Fibroblast of skin of scalp (primary cell): ENCODE results near the gene CLASP1.

ENCODE experiments used
- DNase-seq: peaks from one replicate; pipeline ENCODE4 v3.0.0-alpha.2; 2013

CLASP1 gene

DNA sequence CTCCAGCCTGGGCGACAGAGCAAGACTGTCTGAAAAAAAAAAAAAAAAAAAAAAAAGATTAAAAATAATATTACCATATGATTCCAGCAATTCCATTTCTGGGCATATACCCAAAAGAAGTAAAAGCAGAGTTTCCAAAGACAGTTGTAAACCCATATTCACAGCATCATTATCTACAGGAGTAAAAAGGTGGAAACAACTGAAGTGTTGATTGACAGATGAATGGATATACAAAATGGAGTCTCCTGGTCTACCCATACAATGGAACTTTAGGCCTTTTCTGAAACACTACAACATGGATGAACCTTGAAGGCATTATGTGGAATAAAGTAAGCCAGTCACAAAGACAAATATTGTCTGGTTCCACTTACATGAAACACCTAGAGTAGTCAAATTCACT, 112.9 kb downstream of the CLASP1 start:
- no peak for DNase-seq

DNA sequence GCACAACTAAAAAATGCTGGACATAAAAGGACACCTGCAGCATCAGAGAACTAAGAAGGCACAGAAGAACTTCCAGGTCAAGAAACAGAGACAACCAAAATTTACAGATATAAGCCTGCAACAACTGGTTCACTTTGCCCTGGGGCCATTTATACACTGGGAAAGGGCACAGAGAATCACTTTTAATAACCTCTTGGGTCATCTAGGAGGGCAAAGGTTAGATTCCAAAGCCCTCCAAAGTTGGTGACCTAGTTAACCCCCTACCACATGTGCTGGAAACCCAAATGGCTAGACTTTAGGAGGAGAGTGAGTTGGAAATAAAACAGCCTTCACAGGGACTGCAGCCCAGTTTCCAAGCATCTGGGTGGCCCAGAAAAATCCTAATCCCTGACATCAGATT, 115.3 kb downstream of the CLASP1 start:
- DNase-seq: no peak

DNA sequence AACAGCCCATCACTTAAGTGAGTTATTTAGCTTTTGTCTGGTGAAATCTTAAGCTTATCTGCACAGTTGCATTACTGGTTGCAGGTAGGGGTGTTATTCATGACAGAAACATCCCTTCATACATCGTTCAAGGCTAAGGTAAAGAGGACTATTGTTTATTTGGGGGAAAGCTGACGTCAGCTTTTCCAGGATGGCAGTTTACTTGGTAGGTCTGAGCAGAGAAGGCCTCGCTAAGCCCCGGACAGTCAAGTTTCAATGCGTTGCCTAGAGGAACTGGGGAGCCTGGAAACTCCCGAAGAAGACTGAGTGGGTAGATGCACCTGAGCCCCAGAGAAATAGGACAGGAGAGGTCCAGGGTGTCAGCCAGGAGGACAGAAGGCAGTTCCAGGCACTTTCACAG, 116.4 kb downstream of the CLASP1 start:
- no peak for DNase-seq

DNA sequence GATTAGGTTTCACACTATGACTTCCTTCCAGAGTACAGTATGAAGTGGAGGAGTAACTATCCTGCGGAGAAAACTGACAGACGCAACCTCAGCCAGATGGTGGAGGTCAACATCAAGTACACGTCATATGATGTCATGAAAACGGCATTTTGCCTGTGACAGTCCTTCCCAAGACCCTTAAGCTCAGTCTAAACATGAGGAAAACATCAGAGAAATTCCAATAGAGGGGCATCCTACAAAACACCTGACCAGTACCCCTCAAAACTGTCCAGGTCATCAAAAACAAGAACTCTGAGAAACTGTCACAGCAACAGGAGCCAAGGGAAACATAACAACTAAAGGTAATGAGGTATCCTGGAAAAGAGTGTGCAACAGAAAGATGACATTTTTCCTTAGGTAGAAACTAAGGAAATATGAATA, 116.9 kb downstream of the CLASP1 start:
- peak; percentile 39 for DNase-seq

DNA sequence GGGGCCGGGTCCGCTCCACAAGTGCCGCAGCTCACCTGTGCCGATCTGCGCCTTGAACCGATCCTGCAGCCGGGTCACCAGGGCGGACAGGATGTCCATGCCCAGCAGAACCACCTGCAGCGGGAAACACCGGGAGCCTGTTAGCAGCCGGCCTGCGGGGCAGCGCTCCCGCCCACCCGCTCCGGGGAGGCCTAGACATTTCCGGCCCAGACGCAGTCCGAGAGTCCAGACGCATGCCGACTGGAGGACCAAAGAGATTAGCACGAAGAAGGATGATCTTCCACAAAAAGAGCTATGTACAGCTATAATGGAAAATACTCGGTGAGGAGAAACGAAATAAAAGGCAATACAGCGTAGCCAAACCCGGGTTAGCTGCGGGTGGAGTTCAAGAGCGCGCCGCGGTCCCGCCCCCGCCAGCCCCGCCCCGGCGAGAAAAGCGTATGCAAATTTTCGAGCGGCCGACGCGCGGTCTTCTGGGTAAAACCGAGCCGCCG, 119.0 kb downstream of the CLASP1 start:
- peak; percentile 81 for DNase-seq

DNA sequence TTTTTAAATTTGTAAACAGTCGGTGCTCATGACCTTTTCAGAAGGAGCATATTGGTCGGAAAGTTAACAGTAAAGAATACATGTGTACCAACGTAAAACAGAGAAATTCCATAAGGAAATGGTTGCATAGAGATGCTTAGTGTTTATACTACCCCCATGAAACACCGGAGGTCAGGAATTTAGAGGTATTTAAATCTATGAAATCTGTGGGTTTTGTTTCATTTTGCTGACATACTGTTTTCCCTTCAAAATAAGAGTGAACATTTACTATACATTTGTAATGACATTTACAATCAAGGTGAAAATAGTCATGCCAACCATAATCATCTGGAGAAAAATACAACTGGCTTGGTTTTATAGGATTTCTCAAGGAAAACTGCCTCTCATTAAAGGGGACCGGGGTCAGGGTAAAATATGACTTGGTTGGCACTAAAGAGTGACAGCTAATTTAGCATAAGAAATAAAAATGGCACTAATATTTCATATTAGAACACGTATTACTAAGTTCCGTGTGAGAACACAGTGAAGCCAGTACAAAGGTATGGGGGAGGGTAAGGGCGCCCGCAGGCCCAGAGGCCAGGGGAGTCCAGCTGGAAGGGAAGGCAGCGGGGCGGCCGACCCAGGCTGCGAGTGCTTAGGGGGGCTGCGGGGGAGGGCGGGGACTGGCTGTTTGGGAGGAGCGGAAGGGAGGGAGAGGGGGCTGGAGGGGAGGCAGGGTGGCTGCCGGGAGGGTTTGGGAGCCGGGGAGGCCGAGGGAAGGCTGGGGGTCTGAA, 119.6 kb downstream of the CLASP1 start:
- peak; percentile 70 for DNase-seq

DNA sequence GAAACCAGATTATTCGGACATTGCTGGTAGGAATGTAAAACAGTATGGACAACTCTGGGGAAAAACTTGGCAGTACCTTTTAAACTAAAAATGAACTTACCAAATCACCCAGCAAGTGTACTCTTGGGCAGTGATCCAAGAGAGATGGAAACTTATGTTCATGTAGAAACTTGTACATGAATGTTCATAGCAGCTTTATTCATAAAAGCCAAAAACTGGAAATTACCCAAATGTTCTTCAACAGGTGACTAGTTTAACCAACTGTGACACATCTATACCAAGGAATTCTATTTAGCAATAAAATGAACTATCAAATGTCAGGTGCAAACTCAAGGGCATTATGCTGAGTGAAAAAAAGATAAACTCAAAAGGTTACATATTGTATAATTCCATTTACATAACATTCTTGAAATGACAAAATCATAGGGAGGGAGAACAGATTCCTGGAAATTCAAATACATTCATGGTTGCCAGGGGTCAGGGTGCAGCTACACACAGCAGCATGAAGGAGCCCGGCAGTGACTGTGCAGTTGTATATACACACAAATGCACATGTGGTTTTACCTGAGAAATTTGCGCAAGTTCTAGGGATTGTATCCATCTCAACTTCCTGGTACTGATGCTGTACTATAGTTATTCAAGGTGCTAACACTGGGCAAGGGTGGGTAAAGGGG, 122.1 kb downstream of the CLASP1 start:
- no peak for DNase-seq

DNA sequence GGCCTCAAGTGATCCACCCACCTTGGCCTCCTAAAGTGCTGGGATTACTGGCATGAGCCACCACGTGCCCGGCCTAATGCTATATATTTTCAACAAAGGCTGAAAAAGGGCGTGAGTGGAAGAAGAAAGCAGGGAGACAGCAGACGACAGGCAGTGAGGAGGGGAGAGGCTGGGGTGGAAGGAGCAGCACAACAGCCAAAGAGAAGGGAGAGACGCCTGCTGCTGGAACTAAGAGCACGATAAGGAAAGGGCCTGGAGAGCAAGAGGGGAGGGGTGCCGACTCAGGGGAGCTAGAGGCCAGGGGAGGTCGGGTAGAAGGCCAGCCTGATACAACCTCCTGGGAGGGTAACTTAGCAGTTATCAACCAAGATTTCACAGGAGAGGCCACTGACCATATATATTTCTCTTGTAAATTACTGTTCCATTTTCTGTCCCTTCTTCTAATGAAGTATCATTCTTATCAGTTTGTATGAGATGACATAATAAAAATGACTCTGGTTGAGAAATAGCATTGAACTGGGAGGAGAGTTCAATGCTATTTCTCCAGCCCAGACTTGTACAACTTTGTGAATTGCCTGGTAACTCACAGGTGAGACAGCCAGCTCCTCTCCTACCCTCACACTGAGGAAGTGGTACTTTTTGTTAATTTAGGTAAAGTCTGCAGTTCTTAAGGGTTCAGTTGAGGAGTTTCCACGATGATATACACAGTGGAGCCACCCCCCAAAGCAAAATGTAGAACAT, 124.4 kb downstream of the CLASP1 start:
- no peak for DNase-seq

DNA sequence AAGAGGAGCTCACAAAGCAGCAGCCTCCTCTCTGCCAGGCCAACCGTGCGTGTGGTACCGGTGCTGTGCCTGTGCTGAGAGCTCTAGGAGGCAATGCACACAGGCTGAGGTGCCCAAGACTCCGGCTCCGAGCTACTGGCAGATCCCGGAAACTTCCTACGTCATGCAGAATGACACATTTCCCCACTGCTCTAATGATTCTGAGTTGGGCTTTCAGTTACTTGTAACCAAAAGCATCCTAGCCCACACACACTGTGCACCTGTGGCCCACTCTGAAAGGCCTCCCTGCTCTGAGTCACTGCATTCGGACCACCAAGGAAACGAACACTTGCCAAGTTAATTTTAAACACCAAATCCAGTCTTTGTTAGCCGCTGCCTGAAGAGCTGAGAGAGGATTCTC, 127.9 kb downstream of the CLASP1 start:
- DNase-seq: no peak

DNA sequence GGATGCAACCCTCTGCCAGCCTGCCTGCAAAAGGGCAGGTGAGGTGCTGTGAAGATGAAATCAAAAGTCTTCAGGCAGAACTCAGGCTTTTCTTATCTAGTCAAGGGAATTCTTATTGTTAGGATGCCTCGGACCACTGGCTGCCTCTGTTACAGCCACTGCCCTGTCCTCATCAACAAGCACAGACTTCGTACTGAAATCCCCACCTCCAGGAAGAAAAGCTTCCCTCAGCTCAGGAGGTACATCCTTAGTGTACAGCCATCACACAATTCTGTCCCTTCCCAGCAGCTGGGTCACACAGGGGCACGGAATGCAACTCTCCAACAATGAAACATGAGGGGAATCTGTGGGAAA, 128.6 kb downstream of the CLASP1 start:
- no peak for DNase-seq

DNA sequence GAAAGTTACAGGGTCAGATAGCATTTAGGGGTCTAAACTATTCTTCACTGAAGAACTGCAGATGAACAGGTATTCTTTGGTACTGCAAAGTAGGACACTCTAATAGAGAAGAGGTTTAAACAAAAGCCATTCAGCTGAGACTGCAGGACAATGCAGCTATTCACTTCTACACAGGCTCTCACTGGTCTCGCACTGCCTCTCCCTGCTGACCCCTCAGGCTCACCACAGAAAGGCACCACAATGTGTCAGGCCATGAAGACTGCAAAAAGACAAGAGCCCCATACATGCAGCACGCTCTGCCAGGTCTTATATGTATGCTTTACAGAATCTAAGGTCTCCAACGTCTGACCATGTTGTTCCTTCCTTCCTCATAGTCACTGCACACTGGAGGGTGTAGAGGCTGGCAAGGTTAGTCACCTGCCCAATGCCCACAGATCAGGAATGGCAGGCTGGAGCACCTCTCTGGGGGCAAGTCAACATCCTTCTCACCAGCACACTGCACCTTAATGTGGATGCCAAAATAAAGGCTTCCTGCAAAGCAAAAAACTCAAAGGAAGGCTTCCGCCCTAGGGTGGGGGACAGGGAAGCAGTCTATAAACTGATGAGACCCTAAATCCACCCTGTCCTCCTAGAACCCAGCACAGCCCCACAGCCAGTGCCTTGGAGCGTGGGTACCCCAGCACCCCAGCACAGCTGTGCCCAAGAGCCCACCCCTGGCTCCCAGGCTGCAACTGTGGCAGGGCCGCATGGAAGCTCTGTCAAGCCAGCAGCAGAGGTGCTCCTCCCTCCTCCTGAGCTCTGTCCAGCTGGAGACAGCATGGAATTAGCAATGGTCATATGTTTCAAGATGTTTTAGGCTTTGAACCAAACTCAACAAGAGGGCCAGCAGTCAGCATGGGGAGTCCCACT, 129.3 kb downstream of the CLASP1 start:
- DNase-seq: no peak

DNA sequence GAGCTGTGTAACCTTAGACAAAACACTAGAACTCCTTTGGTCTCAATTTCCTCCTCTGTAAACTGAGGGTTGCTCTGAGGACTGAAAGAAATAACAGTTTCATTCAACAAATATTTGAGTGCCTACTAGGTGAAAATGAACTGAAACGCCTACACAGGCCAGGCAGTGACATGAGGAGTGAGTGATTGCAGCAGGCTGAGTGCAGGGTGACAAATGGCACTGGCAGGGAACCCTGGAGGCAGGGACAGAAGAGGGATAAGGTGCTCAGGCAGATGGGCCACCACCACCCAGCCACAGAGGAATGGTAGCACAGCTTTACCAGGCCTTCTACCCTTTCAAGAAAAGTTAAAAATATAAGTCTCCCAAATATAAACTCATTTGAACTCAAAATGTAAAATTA, 130.1 kb downstream of the CLASP1 start:
- DNase-seq: no peak

DNA sequence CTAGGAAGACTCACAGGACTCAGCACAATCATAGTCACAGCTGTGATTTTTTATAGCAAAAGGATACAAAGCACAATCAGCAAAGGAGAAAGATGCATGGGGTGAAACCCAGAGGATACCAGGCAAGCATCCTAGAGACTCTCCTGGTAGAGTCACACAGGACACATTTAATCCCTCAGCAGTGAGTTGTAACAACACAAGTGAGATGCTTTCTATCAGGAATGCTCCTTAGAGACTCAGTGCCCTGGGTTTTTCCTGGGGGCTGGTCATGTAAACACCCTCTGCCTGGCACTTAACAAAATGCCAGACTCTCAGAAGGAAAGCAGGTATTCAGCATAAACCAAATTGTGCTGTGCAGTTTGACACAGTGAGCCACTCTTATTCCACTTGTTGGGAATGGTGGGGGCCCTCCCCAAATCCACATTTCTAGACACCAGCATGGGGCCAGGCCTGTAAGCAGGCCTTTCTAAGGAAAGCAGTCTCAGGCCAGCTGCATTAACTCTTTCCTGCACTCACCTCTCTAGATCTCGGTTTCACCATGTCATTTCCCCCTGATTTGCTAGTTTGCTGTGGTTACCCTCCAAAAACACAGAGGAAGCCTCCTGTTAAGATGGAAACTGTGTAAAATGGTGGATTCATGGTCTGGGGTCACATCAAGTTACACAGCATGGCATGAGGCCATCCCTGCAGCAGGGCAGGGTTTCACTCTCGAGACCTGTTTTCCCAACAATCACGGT, 135.5 kb downstream of the CLASP1 start:
- DNase-seq: no peak

DNA sequence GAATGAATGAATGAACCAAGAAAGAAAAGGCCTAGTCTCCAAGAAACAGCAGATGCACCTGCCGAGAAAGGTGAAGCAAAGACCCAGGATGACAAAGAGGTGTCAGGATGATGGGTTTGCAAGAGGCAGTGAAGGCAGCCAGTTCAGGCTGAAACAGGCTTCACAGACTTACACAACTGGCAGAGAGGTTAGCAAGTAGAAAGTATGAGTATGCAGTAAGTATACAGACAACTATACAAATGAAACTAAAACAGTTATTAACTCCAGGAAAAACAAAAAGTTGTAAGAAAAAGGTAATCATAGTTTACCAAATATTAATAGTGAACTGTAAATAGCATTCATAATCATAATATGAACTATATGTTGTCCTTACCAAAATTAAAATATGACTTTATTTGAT, 138.4 kb downstream of the CLASP1 start:
- no peak for DNase-seq

DNA sequence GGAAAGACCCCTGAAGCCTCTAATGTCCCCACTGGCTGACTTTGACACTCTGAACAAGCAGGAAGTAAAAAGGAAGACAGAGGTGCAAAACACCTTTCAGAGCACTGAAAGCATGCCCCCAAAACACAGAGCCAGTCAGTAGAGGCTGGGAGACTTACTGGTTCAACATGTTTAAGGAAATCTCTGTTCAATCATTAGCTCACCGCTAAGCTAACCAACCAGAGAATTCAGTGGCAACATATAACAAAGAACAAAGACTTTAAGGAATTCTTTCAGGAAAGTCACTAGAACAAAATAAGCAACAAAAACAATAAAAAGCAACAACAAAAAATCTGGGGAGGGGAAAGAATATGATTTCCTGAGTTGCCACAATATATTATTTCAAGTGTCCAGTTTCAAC, 142.6 kb downstream of the CLASP1 start:
- DNase-seq: no peak

DNA sequence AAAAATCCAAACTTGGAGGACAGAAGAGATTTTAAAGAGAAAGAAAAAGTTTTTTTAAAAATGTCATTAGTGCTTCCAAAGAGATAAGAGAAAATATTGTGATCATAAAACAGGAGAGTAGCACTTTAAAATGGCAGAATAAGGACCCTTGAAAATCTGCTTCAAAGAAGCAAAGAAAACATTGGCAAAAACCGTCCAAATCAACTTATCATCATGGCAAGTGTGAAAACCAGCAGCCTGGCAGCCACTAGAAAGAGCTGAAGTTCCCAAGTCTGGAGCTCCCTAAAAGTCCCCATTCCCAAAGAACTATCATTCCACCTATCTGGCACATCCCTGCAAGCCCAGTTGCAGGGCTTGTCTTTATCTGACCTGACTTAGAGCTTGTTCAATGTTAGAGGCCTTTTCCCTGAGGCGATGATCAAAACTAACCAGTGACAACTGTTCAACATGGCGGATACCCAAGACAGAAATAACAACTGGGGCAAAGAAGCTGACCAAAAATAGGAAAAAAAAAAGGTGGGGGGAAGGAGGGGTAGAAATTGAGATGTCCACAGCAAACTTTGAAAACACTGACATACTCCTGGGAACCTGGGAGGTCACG, 143.2 kb downstream of the CLASP1 start:
- DNase-seq: no peak

DNA sequence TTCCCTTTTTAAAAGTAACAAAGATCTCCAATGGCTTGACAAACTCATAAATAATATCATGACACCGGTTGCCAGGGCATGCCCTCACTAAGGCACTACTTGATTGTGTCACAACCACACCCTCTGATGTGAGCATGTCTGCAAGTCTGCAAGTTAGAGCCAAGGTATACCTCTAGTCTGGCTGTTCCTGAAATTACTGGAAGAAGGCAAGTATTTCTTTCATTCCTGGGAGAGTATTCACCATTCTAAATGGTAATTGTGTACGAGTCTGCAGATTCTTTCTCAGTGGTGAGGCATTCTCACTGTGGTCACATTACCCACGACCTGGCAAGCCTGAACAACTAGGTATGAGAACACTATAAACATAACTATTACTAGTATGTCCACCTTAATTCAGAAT, 144.3 kb downstream of the CLASP1 start:
- peak; percentile 74 for DNase-seq

DNA sequence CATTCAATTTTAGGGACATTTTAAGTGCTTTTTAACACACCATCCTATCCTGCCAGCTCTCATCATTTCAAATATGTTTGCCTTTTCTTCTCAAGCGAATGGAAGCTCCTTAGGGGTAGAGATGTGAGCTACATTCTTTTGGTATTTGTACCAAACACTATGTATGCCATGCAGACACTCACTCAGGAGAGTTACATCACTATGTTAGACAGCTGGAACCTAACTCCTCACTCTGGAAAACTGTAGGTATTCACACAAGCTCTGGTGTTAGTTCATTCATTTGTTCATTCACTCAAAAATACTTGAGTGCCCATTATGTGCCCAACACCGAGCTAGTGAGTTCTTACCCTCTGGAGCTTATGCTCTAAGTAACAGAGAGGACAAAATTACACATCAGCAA, 144.9 kb downstream of the CLASP1 start:
- no peak for DNase-seq

DNA sequence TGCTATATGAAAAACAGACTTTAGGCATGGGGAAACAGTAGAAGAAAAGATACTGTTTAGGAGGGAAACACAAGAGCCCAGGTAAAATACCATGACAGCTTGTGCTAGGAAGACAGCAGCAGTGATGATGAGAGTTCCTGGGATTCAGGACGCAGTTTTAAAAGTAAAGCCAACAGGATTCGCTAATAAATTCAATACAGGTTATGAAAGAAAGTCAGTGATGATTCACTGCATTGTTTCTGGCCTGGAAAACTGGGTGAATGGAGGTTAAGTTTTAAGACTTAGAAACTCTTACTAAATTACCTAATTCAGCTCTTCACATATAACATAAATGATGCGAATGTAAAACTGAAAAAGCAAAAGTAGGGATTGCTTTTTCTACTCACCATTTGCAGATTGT, 146.5 kb downstream of the CLASP1 start:
- no peak for DNase-seq

DNA sequence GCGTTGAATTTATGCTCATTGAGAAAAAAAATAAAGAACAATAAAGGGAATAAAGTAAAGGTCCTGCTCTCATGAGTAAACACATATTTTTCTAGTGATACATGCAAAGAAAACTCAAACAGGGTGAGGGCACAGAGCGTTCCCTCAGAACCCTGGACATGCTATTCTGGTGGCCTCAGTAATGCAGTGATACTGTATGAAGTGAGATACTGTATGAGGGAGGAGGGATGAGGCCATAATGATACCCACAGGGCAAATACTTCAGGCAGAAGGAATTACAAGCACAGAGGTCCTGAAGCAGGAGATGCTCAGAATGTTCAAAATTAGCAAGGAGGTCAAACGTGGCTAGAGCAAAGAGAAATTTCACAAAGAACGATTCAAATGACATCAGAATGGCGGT, 147.0 kb downstream of the CLASP1 start:
- DNase-seq: peak; percentile 62

DNA sequence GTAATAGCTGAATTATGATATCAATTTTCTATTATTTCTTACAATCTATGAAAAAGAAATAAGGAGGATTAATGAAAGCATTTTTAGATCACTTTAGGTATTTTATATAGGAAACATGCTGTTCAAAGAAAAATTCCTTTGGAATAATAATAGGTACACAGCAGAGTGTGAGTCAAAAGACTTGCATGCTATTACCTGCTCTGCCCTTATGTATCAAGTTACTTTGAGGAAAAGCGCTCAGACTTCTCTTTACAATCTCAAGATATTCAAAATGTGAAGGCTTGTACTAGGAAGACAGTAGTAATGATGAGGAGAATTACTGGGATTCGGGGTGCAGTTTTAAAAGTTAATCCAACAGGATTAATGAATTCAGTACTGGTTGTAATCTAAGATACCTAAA, 147.7 kb downstream of the CLASP1 start:
- no peak for DNase-seq
